KMS-11 (cell line): ENCODE measurements around the gene OSBPL7.

Source experiments
- H2AFZ ChIP-seq: fragments of 200-600 bp; sonication (generic); 2 replicates; pipeline ENCODE4 v1.6.1; 2016; ENCODE audit warnings: antibody characterized with exemption, mixed run types, low read depth
- H3K27ac ChIP-seq: fragments of 200-600 bp; sonication (generic); 2 replicates; pipeline ENCODE4 v1.6.1; 2016; ENCODE audit warnings: mild to moderate bottlenecking, mixed run types
- H3K27me3 ChIP-seq: fragments of 200-600 bp; sonication (generic); 2 replicates; pipeline ENCODE4 v1.6.1; 2017; ENCODE audit warnings: mild to moderate bottlenecking, low read depth, mixed run types, moderate library complexity; ENCODE audit not compliant: insufficient read depth
- H3K36me3 ChIP-seq: fragments of 200-600 bp; sonication (generic); 2 replicates; pipeline ENCODE4 v1.6.1; 2017; ENCODE audit warnings: mild to moderate bottlenecking, mixed run types; ENCODE audit not compliant: insufficient read depth
- H3K4me1 ChIP-seq: fragments of 200-600 bp; sonication (generic); 2 replicates; pipeline ENCODE4 v1.6.1; 2016; ENCODE audit warnings: mild to moderate bottlenecking, low read depth, mixed run types; ENCODE audit not compliant: poor library complexity, severe bottlenecking
- H3K4me2 ChIP-seq: fragments of 200-600 bp; sonication (generic); 2 replicates; pipeline ENCODE4 v1.7.0; 2016; ENCODE audit warnings: mild to moderate bottlenecking, mixed run types
- H3K4me3 ChIP-seq: fragments of 200-600 bp; sonication (generic); IDR thresholded peaks from 2 replicates; pipeline ENCODE4 v1.6.1; 2017; ENCODE audit warnings: low read depth, low read length, mixed read lengths; ENCODE audit not compliant: insufficient read depth
- H3K79me2 ChIP-seq: fragments of 200-600 bp; sonication (generic); 2 replicates; pipeline ENCODE4 v1.6.1; 2016; ENCODE audit warnings: low read depth, mixed run types; ENCODE audit not compliant: insufficient read depth
- H3K9ac ChIP-seq: fragments of 200-600 bp; sonication (generic); 2 replicates; pipeline ENCODE4 v1.6.1; 2016; ENCODE audit warnings: mild to moderate bottlenecking, mixed run types
- H4K20me1 ChIP-seq: fragments of 200-600 bp; sonication (generic); 2 replicates; pipeline ENCODE4 v1.6.1; 2016; ENCODE audit warnings: mild to moderate bottlenecking, mixed run types; ENCODE audit not compliant: insufficient read depth
- CTCF ChIP-seq: fragments of 200-600 bp; sonication (generic); conservative IDR thresholded peaks from 2 replicates; pipeline ENCODE4 v1.6.1; 2017; ENCODE audit warnings: low read depth, mild to moderate bottlenecking, antibody characterized with exemption, low read length, moderate library complexity, mixed read lengths

The OSBPL7 gene

GRCh38 chr17:47850373-47850691 lies 28.7 kb upstream of the OSBPL7 start:
- no peak for TF ChIP-seq CTCF
- H3K4me1 ChIP-seq, result no peaks in the 10 kb centered on the region
- no peaks in the 10 kb centered on the region for H4K20me1 ChIP-seq
- H3K79me2 ChIP-seq, result no peaks in the 10 kb centered on the region
- H3K27me3 ChIP-seq, result peaks cover 99% of the 10 kb centered on the region
- H3K4me3 ChIP-seq, result no peak overlapping the region
- no peak overlapping the region for H3K9ac ChIP-seq
- H3K36me3 ChIP-seq, result no peaks in the 10 kb centered on the region
- H3K4me2 ChIP-seq, result no peak overlapping the region
- H2AFZ ChIP-seq, result no peak overlapping the region
- no peak overlapping the region for H3K27ac ChIP-seq

- TF ChIP-seq CTCF, result no peak
- H4K20me1 ChIP-seq, result no peaks in the 10 kb centered on the region
- H3K4me1 ChIP-seq, result no peaks in the 10 kb centered on the region
- H3K27me3 ChIP-seq, result peaks cover 81% of the 10 kb centered on the region
- no peak overlapping the region for H3K27ac ChIP-seq
- no peaks in the 10 kb centered on the region for H3K79me2 ChIP-seq
- no peaks in the 10 kb centered on the region for H3K36me3 ChIP-seq
- H3K9ac ChIP-seq, result no peak overlapping the region
- no peak overlapping the region for H3K4me2 ChIP-seq
- no peak overlapping the region for H3K4me3 ChIP-seq
- H2AFZ ChIP-seq, result no peak overlapping the region
These were observed 26.6 kb upstream of the OSBPL7 start for GRCh38 chr17:47848198-47848513.

GRCh38 chr17:47847341-47848197 lies 26.0 kb upstream of the OSBPL7 start:
- H3K27ac ChIP-seq, result no peak overlapping the region
- H3K4me2 ChIP-seq, result no peak overlapping the region
- H3K27me3 ChIP-seq, result peaks cover 75% of the 10 kb centered on the region
- H2AFZ ChIP-seq, result no peak overlapping the region
- no peaks in the 10 kb centered on the region for H3K36me3 ChIP-seq
- no peaks in the 10 kb centered on the region for H3K4me1 ChIP-seq
- TF ChIP-seq CTCF, result no peak
- no peaks in the 10 kb centered on the region for H3K79me2 ChIP-seq
- no peak overlapping the region for H3K9ac ChIP-seq
- no peaks in the 10 kb centered on the region for H4K20me1 ChIP-seq
- no peak overlapping the region for H3K4me3 ChIP-seq

DNA sequence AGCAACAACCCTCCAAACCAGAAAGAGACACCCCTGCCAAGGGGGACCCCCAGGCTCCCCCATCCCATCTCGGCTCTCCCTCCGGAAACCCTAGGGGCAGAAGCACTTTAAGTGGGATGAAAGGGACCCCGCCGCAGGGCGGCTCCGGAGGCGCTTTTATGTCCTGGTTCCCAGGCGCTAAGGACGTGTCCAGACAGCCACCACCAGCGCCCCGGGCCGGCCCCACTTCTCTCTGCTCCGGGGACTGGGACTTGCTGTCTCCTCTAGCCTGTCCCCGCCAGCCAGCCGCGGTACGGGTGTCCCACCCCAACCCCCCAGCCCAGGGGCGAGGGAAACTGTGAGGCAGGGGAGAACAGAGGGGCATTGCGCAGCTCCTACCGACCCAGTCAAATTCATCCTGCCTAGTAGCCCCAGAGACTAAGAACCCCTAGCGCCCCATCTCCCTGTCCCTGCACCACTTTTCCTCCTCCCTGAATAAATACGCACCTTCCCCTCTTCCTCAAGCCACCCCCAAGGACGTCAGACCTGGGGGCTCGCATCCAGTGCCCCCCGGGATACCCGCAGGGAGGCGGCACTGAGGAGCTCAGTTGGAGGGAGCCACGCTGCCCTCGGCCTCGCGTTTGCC lies 25.2 kb upstream of the OSBPL7 start:
- no peak overlapping the region for H3K4me3 ChIP-seq
- H3K27ac ChIP-seq, result no peak overlapping the region
- H3K4me1 ChIP-seq, result peaks cover 3% of the 10 kb centered on the region
- no peak overlapping the region for H3K4me2 ChIP-seq
- no peak overlapping the region for H2AFZ ChIP-seq
- no peaks in the 10 kb centered on the region for H4K20me1 ChIP-seq
- H3K79me2 ChIP-seq, result no peaks in the 10 kb centered on the region
- H3K27me3 ChIP-seq, result peaks cover 68% of the 10 kb centered on the region
- H3K36me3 ChIP-seq, result no peaks in the 10 kb centered on the region
- H3K9ac ChIP-seq, result no peak overlapping the region
- no peak for TF ChIP-seq CTCF
